Lung microvascular endothelial cell (primary cell): ENCODE results near the gene C19orf44. TPM values are rescaled to one million over a fixed set of nuclear protein-coding genes. Genes with fewer than 3 reads are reported as not detected.
A peak's percentile ranks its signal among the peaks of the same experiment; 100 is the strongest.
"Not testable (repeated sequence)": the region's sequence is repeated elsewhere in the genome, so short reads cannot be mapped to it uniquely, and the experiment has no call there.

Experiments
- DNase-seq, 2 donors: peaks; one replicate each; pipeline versions ENCODE4 v3.0.0 to v3.0.0-alpha.2; 2010; ENCODE audit warnings: low read depth in 2 of 2
- total RNA-seq: library from RNA; depleted of rRNA; stranded (reverse); fragments of >200 nt; gene quantifications from 2 replicates; pipeline ENCODE4 v1.2.1, GENCODE V29; 2014

C19orf44 gene
- total RNA-seq, result 1.1 and 1.4 TPM in 2 replicates

DNA sequence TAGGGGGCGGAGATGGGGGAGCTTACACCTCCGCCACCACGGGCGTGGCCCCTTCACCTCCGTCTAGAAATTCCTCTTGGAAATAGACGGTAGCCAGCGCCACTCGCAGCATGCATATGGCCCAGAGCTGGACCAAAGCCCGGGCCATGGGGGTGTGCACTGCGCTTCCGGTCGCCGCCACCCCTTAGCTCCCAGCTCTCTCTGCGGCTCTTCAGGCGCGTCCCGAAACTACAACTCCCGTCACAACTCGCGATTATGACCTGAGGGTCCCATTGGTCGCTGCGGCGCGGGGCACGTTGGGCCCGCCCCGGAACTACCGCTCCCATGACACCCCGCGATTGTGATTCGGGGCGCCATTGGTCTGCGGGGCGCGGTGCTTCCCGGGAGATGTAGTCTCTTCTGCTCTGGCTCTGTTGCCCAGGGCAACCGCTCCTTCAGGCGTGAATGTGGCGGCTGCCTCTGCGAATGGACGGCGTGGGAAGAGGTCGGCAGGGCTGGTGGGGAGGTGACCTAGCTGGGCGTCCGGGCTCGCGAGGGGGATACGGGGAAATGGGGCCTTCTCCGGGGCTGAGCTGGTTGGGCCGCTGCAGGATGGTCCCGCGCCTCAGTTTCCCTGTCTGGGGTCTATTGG, at the start of gene C19orf44, which contains the start of gene CALR3:
Gene C19orf44, plus strand, starts transcription at position 413 of the 631 bp plus-strand sequence. CDS start 4,399 bp downstream, outside the sequence.
Gene CALR3, minus strand, starts transcription at position 186 of the 631 bp plus-strand sequence. Its CDS starts 38 bp downstream, at position 148.
- DNase-seq, result peak; percentile 98 to 99

DNA sequence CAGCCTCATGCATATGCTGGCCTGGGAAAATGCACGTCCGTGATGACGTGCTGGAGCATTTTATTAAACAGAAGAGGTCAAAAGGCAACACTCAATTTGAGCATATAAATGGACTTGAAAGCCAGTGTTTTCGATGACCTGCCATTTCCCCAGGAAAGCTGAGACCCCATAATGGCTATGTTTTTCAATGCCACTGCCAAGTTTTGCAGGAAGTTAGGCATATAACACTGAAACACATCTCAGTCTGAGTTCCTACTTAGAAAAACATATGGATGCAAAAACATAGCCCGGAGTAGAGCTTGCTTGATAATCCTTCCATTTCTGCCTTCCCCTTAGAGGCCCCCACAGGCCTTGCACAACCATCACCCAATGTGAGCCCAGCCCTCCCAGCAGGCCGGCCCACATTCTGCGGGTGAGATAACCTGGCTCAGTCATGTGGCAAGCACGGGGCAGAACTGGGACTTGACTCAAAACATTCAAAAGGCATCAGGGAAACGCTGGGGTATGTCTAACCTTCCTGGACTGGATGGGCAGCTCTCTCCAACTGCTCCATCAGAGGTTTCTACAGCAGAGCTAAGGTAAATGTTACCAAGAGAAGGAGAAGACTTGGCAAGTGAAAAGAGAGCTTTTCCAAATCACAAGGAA, 49.3 kb upstream of the C19orf44 start:
- peak; percentile 95 to 99 for DNase-seq

DNA sequence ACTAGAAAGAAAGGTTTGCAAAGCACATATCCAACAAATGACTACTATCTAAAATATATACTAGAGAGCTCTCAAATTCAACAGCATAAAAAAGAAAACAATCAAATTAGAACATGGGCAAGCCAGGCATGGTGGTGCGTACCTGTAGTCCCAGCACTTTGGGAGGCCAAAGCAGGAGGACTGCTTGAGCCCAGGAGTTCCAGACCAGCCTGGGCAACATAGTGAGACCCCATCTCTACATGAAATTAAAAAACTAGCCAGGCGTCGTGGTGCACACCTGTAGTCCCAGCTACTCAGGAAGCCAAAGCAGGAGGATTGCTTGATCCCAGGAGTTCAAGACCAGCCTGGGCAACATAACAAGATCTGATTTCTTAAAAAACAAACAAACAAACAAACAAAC, 47.3 kb upstream of the C19orf44 start:
- DNase-seq, result not testable (repeated sequence)

DNA sequence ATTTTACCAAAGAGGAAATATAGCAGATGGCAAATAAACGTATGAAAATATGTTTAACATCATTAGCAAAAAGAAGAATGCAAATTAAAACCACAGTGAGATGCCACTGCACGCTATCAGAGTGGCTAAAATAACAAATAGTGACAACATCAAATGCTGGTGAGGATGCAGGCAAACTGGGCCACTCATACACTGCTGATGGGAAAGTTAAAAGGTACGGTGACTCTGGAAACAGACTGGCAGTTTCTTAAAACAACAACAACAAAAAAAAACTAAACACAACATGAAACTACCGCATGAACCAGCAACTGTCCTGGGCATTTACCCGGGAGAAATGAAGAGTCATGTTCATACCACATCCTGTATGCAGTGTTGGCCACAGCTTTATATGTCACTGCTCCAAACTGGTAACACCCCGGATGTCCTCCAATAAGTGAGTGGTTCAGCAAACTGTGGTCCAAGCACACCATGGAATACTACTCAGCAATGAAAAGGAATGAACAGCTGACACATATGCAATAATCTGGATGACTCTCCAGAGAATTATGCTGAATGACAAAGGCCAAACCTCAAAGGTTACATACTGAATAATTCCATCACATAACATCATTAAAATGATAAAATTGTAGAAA, 46.7 kb upstream of the C19orf44 start:
- DNase-seq, result no peak

DNA sequence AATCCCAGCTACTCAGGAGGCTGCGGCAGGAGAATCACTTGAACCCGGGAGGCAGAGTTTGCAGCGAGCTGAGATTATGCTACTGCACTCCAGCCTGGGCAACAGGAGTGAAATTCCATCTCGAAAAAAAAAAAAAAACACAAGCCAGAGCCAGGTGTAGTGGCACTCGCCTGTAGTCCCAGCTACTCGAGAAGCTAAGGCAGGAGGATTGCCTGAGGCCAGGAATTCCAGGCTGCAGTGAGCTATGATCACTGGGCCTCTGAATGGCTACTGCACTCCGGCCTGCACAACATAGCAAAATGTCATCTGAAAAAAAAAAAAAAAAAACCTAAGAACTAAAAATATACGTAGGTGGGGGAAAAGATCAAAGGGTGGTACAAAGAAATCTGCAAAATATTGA, 43.9 kb upstream of the C19orf44 start:
- no peak for DNase-seq

DNA sequence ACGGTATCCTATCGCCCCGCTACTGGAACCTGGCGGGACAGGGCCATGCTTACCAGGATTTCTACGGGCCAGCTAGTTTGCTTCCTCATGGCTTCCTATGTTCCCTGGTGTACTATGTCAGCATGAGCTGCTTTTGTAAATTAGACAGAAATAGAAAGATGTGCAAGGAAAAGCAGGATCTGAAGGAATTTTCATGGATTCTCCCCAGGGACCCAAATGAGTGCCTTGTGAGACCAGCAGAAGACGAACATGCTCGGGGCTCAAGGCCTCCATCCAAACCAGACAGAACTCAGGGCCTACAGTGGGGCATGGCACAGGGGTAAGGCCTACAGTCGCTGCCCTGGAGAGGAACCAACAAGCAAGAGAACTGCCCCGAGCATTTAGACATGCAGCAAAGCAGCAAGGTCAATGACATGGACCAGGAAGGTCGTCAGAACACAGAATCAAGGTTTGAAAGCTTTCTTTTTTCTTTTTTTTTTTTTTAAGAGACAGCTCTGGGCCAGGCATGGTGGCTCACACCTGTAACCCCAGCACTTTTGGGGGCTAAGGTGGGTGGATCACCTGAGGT, 41.8 kb upstream of the C19orf44 start:
- DNase-seq, result no peak

DNA sequence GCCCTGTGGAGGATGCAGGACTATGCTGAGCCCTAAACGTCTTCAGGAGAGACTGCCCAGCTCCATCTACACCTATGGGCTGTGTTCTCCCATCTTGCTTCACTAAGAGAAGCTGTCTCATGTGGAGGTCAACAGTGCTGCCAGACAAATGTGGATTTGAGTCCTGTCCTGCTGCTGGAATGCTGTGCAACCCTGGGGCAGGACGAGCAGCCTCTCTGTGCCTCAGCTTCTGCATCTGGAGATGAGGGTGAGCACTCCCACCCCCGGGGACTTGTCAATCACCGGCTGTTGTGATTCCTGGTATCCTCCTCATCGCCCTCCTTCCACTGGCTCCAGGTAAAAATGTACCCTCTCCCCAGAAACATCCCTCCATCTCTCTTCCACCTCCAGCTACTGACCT, 40.7 kb upstream of the C19orf44 start:
- DNase-seq, result no peak

DNA sequence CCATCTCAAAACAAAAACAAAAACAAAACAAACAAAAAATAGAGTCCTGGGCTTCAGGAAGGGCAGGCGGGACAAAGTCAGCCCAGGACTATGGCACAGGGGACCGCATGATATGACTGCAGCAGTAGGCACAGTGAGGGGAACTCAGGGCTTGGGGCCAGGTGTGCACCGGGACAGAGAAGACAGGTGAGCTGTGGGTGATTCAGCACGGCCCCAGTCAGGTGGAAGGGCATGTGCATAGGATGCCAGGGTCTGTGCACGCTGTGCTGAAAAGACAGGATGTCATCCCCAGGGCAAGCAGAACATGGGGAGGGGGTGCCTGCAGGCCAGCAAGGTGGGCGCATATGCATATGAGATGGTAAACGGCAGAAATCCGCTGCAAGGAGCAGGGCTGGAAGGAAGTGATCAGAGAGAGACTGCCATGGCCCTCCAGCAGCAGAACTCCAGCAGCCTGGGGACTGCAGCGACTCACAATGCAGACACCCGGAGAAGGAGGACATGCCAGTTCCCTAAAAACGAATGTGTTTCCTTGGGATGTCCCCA, 39.5 kb upstream of the C19orf44 start:
- DNase-seq, result no peak

DNA sequence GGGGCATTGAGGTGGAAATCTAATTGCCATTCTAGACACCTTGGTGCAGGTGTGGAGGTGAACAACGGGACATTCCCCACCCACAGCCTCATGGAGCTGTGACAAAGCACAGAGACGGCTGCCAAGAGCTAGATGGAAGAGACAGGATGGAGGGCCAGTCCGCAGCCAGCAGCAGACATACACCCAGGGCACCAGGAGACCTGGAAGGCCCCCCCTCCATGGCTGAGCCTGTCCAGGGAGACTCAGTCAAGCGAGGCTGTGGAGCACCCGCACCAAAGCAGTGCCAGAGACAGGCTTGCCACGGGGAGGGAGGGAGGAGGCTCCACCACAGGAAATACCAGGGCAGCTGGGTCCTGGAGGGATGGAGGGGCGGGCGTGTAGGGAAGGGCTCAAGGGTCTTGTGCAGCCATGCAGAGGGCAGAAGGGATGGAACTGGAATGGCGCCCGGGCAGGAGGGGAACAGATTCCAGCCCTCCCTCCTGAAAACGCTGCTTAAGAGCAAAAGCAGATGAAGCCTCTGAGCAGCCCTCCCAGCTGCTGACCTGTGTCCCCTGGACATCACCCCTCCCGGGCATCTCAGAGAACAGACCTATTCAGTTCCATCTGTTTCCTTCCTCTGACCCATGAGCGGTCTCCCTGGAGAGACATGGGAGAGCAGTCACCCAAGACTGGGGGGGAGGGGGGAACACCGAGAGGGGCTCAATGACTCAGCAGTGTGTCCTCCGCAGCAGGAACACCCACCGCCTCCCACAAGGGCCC, 38.8 kb upstream of the C19orf44 start:
- peak; percentile 53 to 78 for DNase-seq

DNA sequence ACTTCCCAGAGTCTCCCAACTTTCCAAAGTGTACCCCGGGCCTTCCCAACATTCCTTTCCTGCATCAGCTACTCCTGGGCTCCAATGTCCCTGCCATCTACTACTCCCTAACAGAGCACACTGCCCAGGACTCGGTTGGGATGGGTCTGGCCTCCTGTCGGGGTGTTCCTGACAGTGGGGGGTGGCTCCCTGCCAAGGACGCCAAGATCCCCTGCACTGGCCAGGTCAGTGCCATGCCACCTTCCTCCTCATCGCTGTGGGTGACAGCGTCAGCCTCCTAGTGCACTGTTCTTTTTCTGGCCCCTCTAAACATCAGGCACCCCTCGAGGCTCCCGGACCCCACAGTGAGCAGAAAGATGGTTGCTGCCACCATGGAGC, 38.3 kb upstream of the C19orf44 start:
- DNase-seq, result no peak

DNA sequence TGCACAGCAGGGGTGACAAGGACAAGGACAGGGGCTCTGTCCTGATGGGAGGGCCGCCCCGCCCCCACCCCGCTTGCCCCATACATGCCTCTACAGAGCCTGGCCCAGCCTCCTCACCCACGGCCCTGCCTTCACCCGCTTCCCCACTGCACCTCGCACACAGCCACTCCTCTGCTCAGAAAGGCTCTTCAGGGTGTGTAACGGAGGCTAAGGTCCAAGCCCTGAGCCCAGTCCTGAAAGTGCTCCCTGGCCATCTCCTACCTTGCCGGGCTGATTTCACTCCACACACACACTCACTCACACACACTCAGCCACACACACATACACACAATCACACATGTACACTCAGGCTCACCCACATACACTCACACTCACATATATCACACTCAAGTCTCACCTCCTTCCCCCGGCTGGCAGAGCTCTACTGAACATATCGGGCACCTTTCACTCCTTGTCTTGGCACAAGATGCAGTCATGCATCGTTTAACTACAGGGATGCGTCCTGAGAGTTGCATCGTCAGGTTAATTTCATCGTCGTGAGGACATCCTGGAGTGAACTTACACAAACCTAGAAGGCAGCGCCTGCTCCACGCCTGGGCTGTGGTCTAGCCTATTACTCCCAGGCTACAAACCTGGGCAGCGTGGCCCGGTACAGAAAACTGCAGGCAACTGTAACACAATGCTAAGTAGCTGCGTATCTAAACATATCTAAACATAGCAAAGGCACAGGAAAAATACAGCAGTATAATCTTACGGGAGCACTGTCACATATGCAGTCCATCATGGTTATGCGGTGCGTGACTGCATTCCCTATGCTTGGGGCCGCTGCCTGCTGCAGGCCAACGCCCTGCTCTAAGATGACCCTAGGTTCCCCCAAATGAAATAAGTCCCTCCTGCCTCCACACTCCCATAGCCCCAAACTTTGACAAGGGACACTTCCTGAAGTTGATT, 37.5 kb upstream of the C19orf44 start:
- no peak for DNase-seq

DNA sequence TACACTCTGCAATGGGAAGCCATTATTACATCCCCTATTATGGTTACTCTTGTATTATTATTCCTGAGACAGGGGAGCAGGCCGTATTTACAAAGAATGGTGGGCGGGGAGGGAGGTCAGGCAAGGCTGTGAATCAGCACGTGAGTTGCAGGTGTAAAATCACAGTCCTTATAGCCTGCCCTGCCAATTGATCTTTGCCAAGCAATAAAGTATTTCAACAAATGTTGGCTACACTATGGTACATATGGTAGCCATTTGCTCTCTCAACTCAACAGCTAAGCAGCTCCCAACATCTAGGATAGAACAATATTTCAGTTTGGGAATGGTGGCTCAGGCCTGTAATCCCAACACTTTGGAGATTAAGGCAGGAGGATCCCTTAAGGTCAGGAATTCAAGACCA, 36.5 kb upstream of the C19orf44 start:
- no peak for DNase-seq

DNA sequence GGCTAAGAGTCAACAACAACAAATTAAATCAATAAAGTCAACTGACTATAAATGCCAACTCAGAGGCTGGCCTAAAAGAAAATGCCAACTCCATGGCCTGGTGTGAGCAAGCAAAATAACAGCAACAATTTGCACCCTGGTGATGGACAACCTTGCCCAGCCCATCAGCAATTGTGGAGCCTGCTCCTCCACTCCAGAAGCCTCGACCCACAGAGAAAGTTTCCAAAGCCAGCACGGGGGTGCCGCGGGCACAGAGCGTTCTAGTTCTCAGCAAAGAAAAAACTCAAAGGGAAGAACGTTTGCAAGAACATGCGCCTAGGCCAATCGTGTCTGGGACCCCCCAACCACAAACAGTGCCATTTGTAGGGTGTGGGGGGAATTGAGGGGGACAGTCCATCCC, 35.7 kb upstream of the C19orf44 start:
- no peak for DNase-seq

DNA sequence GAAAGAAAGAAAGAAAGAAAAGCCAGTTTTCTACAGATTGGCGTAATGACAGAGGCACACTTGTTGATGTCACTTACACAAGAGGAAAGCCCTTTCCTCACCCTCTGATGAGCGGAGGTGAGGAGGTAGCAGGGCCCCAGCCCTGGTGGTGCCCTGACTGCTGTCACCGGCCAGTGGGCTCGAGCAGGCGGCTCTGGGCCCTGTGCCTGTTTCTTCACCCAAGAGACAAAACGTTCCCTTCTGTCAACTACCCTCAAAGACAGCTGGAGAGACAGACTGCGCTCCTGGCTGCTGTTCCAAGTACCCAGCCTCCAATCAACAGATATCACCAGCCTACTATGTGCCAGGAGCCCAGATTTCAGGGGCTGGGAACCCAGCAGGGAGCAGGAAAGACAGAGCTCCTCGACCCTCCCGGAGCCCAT, 34.6 kb upstream of the C19orf44 start:
- no peak for DNase-seq

DNA sequence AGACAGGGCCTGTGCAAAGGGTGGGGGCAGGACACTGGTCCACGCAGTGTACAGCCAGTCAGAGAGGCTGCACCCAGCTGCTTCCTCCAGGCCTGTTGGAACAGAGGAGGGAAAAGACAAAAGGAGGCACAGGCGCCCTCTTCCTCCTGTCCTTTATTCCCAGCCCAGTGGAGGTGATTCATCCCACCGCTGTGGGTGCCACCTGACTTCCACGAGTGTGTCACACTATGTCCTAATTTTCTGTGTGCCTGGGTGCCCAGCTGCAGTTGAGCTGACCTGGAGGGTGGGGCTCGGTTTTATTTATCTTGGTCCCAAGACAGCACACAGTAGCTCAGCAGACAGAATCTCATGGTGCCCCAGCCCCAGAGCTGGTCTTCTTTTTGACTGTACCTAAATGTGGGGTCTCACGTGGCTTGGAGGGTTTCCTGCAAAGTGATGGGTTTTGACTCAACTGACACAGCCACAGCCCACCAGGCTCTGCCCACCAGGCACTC, 33.4 kb upstream of the C19orf44 start:
- peak; percentile 37 to 58 for DNase-seq

DNA sequence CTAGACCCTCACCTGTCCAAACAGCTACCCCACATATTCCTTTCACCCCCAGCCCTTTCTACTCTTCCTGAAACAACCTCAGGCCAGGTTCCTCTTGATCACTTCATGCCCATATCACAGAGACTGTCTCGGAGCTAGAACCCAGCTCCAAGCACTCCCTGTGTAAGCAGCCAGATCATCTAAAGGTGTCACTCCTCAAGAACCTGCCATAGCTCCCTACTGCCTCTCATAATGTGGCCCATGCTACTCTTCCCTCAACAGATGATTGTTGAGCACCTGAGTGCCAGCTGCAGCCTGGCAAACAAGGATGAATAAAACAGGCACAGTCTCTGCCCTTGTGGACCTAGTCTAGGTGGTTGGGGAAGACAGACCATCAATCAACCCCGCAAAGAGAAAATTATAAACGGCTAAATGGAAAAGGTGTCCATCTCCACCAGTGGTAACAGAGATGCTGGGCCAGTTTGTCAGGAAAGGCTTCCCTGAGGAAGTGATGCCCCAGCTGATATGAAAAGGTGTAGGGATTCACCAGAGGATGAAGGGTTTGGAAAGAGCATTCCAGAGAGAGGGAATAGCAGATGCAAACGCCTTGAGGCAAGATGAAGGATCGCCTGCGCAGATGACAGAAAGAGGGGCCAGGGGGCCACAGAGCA, 32.7 kb upstream of the C19orf44 start:
- DNase-seq, result no peak

DNA sequence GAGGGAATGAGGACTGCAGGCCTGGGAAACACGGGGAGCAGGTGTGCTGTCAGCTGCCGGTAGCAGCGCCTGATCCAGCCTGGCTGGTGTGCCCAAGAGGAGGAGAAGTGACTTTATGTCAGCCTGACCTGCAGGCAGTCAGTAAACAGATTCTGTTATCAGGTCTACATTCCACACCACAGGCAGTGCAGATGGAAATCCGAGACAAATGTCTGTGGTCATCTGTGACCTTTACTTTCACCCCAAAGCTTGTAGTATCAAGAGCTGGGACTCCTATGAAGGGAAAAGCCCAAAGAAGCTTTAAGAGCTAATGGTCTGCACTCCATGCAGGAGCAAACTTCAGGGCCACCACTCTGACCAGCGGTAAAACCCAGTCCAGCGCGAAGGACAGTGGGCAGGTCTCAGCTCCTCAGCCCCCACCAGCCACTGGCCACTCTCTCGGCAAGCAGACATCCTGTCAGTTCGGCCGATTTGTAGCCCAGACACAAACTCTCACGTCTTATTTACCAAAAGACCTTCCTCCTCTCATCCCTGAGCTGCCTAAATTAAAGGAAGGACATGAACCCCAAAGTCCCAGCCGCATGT, 32.1 kb upstream of the C19orf44 start:
- no peak for DNase-seq

DNA sequence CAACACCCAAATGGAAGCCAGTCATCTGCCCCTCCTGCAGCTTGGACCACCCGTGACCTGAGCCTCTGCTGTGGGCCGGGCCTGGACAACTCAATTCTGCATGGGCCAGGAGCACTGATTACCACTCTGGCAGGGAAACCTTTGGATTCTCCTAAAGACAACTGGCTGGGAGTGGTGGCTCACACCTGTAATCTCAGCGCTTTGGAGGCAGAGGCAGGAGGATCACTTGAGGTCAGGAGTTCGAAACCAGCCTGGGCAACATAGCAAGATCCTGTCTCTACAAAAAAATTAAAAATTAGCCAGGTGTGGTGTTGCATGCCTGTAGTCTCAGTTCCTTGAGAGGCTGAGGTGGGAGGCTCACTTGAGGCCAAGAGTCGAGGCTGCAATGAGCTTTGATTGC, 31.0 kb upstream of the C19orf44 start:
- DNase-seq, result no peak

DNA sequence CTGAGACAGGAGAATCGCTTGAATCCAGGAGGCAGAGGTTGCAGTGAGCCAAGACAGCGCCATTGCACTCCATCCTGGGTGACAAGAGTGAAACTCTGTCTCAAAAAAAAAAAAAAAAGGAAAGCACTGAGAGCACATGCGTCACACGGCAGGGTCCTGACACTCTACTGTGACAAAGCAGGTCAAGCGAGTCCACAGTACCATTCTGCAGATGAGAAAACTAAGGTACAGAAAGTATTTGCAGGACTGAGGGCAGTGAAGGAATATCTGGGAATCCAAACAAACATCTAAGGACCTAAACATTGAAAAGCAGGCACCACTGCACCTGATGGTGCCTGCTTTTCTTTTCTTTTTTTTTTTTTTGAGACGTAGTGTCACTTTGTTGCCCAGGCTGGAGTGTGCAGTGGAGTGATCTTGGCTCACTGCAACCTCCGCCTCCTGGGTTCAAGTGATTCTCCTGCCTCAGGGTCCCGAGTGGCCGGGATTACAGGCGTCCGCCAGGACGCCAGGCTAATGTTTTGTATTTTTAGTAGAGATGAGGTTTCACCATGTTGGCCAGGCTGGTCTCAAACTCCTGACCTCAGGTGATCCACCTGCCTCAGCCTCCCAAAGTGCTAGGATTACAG, 29.3 kb upstream of the C19orf44 start:
- not testable (repeated sequence) for DNase-seq
